Measurements from ENCODE around the gene GDF11. TPM values are rescaled to one million over a fixed set of nuclear protein-coding genes. Genes with fewer than 3 reads are reported as not detected.

Gene GDF11
- total RNA-seq, 1 donor from 2014 or later, result 6.0 TPM

DNA sequence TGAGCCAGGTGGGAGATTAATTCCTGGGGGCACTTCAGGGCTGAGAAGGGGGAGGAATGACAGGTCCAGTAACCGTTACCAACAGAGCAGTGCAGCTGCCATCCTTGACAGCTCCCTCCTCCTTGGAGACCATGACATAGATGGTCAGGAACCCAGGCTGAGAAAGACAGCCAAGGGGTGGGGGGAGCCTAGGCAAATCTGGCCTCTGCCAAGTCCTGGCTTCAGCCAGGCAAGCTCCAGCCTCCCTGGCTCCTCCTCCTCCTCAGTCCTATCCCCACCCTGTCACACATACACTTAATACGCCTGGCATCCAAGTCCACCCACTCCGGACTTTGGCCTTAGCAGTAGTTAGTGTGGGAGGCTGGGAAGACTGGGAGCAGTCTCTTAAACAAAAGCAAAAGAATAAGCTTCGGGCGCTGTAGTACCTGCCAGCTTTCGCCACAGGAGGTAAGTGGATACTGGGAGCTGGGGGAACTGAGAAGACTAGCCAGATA, 22.8 kb upstream of the GDF11 start, which contains the start of gene RDH5:
Gene RDH5 (plus strand): TSS at position 323 of the 494 bp plus-strand sequence. CDS start 792 bp downstream, outside the sequence.
- ATAC-seq (ENCODE audit: poor library complexity) (peak; percentile 55), DNase-seq (peak; percentile 81)
- intact Hi-C loops (cut with DNase I), result no loop called here

DNA sequence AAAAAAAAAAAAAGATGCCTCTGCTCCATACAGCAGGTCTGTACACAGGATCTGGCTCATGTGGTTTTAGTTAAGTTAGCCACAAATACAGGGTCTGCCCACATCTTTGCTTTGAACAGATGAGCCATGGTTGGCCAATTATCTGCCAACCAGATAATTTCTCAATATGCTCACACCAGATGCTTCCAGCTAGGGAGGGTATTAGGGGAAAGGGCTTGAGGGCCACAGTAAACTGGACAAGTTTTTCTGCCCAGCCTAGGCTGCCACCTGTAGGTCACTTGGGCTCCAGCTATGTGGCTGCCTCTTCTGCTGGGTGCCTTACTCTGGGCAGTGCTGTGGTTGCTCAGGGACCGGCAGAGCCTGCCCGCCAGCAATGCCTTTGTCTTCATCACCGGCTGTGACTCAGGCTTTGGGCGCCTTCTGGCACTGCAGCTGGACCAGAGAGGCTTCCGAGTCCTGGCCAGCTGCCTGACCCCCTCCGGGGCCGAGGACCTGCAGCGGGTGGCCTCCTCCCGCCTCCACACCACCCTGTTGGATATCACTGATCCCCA, 22.0 kb upstream of the GDF11 start:
- intact Hi-C loops (cut with DNase I), result no loop called here
- DNase-seq (peak; percentile 78), ATAC-seq (ENCODE audit: poor library complexity) (peak; percentile 51)

DNA sequence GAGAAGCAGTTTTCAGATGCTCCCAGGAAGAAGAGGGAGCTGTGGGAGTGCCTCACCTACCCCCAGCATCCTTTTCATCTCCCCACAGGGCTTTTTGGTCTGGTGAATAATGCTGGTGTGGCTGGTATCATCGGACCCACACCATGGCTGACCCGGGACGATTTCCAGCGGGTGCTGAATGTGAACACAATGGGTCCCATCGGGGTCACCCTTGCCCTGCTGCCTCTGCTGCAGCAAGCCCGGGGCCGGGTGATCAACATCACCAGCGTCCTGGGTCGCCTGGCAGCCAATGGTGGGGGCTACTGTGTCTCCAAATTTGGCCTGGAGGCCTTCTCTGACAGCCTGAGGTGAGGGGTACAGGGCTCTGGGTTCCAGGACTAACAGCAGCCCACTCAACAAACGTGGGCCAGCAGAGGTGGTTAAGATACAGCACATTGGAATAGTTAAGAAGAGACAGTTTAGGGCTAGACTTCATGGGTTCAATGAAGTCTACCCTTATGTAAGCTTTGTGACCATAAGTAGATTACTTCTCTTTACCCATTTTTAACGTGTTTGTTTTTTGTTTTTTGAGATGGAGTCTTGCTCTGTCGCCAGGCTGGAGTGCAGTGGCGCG, 21.2 kb upstream of the GDF11 start:
- no peak for ATAC-seq (ENCODE audit: poor library complexity)
- peak; percentile 45 for DNase-seq
- intact Hi-C loops (cut with DNase I), result no loop called here

DNA sequence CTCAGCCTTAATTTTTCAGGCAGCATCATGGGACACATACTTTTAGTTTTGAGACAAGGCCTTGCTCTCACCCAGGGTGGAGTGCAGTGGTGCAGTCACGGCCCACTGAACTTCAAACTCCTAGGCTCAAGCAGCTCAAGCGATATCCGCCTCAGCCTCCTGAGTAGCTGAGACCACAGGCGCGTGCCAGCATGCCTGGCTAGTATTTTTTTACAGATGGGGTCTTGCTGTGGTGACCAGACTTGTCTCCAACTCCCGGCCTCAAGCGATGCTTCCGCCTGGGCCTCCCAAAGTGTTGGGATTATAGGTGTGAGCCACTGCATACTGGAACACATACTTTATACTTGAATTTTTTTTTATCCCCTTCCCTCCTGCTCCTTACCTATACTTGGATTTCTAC, 20.0 kb upstream of the GDF11 start:
- no peak for ATAC-seq (ENCODE audit: poor library complexity)
- peak; percentile 28 for DNase-seq
- intact Hi-C loops (cut with DNase I), result no loop called here

DNA sequence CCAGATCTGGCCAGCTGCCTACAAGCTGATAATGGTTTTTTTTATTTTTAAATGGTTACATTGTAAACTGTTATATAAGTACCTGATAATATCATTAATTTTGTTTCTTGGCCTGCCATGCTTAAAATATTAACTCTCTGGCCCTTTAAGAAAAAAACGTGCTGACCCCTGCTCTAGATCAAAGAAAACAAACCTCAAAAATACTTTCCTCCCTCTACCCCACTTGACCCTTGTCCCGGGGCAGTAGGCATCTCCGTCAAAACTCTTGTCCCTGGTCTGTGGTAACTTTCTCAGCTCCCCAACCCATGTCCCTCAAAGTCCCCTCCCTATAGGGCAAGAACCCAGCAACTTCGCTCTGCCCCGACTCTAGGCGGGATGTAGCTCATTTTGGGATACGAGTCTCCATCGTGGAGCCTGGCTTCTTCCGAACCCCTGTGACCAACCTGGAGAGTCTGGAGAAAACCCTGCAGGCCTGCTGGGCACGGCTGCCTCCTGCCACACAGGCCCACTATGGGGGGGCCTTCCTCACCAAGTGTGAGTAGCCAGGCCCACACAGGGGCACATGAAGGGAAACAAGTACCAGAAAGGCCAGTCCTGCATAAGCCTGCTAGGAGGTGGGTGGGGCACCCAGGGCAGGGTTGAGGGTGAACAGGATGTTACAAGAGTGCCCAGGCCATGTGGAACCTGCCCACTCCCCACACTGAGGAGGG, 19.3 kb upstream of the GDF11 start:
- DNase-seq, result peak; percentile 42
- intact Hi-C loops (cut with DNase I), result no loop called here

DNA sequence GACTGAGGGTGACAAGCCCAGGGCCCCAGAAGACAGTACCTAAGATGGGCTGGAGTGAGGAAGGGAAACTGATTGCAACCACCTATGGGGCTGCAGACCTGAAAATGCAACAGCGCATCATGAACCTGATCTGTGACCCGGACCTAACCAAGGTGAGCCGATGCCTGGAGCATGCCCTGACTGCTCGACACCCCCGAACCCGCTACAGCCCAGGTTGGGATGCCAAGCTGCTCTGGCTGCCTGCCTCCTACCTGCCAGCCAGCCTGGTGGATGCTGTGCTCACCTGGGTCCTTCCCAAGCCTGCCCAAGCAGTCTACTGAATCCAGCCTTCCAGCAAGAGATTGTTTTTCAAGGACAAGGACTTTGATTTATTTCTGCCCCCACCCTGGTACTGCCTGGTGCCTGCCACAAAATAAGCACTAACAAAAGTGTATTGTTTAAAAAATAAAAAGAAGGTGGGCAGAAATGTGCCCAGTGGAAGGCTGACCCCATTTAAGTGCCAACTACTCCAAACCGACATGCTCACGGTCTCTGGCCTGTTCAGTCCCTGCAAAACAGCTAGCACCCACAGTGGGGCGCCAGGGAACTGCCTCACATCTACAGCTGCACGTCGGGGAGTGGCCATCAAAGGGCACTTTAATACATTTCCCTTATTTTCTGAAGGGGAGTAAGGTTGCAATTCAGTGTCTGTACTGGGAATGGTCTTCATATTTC, 18.5 kb upstream of the GDF11 start:
- DNase-seq (peak; percentile 84), ATAC-seq (ENCODE audit: poor library complexity) (no peak)
- intact Hi-C loops (cut with DNase I), result no loop called here

More for the DNA sequence above, 19.3 kb upstream of the GDF11 start:
- ATAC-seq (ENCODE audit: poor library complexity), result no peak

DNA sequence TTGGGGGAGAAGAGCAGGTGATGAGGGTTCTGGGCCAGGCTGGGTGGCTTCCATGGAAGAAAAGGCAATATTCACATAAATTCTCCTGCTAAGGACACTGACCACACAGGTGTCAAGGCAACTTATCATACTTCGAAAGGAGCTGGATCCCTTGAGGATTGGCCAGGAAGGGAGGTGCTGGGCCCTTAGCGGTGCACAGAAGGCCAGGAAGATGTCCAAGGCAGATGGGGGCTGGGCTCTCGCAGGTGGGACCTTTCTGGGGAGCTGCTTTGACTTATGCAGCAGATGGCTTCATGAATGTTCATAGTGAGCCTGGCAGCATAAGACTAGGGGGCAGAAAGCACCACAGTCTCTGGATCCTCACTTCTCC, 18.0 kb upstream of the GDF11 start:
- peak; percentile 37 for DNase-seq
- intact Hi-C loops (cut with DNase I), result no loop called here
- ATAC-seq (ENCODE audit: poor library complexity), result no peak

DNA sequence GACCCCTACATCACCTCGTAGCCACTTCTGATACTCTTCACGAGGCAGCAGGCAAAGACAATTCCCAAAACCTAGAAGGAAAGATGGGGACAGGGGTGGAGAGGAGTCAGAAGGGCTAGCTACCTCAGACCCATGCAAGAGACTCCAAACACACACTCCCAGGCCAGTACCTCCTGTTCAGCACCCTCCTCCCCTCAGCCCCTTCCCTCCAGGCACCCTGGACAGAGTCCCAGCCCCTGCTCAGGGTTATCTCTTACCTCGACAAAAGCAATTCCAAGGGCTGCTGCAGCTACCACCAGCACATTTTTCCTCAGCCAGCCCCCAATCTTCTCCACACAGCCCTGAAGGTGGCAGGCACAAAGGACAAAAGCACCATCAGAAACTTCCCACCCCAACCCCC, 17.4 kb upstream of the GDF11 start:
- DNase-seq, result no peak
- intact Hi-C loops (cut with DNase I), result no loop called here

DNA sequence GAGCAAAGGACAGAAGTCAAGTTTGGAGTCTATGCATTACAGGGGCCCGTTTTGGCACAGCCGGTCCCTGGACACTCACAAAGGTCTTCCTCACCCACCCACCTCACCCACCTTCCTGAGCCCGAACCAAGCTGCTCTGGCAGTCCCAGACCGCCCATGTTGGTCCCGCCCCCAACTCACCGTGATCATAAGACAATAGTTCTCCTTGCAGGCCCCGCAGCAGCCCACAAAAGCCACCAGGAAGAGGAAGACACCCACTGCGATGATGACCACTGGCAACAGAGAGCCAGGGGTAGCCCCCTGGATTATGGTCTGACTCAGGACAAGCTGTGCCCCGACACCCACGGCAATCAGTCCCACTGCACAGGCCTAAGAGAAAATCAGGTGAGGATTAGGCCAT, 16.0 kb upstream of the GDF11 start:
- ATAC-seq (ENCODE audit: poor library complexity) (no peak), DNase-seq (no peak)
- intact Hi-C loops (cut with DNase I), result no loop called here

More for the DNA sequence above, 17.4 kb upstream of the GDF11 start:
- ATAC-seq (ENCODE audit: poor library complexity), result no peak

DNA sequence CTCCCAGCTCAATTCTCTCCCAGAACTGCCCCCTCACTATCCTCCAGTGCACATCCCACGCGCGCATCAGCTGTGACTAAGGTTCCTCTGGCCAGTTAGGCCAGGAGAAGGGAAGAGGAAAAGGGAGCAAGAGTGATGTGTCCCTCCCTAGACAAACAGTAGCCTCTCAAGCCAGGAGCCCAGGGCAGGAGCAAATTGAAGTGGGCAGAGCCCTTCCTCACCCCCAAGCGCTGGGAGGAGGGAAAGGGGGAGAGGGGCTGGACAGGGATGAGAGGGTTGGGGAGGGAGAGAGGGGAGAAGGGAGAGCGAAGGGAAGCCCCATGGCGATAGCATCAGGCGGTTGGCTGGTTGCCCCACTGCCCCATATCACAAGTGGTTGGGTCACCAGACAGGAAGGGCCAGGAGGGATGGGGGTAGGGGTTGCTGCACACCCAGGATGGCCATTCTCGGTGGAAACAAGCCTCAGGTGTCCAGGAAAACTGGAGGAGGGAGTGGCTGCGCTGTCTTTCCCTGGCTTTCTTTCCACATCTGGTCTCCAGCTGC, 15.2 kb upstream of the GDF11 start:
- DNase-seq (peak; percentile 81), ATAC-seq (ENCODE audit: poor library complexity) (no peak)
- intact Hi-C loops (cut with DNase I), result no loop called here

DNA sequence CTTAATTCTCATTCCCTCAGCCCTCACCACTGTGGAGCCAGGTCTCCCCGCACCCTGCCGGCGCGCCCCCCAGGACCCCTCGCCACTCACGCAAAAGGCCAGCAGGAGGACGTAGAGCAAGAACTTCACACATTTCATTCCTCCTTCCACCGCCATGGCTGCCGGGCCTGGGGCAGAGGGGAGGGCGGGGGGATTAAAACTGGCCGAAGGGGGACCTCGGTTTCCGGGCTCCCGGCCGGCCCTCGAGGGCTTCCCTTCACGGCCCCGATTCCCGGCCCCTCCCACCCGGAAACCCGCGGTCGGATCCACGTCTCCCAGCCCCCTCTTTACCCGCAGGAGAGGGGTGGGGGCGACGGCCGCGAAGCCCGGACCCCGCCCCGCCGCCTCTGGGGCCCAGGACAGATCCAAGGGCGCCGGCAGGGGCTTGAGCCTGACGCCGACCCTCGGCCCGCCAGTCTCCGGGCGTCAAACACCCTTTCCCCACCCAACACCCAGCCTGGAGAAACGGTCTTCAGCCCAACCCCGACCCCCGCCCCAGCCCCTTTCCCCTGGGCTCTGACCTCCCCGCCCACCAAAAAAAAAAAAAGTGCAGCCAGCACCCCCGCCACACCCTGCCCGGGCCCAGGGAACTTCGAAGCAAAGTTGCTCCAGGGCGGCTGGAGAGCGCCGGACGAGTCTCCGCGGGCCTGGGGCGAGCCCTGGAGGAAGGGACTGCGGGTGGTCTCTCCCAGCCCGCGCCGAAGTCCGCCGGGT, 14.6 kb upstream of the GDF11 start:
- peak; percentile 85 for DNase-seq
- peak; percentile 51 for ATAC-seq (ENCODE audit: poor library complexity)
- intact Hi-C loops (cut with DNase I), result no loop called here

DNA sequence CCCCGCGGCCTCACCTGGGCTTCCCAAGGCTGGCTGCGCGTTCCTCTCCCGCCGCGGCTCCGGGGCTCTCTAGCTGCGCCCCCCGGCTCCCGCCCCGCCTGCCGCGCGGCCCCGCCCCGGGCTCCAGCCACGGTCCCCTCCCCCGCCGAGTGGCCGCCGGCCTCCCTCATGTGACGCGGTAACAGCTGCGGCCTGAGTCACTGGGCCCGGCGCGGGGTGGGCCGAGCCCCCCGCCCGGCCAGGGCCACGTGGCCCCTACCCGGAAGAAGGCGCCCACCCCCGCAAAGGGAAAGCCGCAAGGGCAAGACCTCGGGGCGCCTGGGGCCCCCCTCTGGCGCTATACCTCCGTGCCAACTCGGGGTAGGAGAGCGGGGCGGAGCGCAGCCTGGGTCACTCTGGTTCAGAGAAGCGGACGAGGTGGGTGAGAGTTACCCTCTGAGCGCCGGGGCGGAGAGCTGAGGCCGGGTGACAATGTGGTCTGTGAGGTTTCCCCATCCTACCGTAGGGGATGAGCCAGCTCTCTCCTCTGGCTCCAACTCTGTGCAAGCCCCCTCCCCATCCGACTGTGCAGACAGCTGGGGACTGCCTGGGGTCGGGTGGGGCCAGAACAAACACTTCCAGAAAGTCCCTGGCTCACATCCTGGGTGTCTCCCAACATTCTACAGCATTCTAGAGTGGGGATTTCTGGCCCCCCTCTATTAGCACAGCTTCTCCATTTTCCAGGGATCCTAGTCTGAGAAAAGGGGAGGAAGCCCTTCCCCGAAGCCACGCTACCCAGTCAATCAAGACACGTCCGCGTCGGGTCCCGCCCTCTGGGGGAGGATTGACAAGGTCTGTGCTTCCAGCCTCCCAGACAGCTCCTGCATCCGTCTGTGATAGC, 13.7 kb upstream of the GDF11 start, which contains the start of gene CD63:
Gene CD63 (minus strand): TSS at position 71 of the 880 bp plus-strand sequence. CDS start 668 bp downstream, outside the sequence.
- DNase-seq (peak; percentile 95), ATAC-seq (ENCODE audit: poor library complexity) (peak; percentile 90)
- intact Hi-C loops (cut with DNase I), result no loop called here

DNA sequence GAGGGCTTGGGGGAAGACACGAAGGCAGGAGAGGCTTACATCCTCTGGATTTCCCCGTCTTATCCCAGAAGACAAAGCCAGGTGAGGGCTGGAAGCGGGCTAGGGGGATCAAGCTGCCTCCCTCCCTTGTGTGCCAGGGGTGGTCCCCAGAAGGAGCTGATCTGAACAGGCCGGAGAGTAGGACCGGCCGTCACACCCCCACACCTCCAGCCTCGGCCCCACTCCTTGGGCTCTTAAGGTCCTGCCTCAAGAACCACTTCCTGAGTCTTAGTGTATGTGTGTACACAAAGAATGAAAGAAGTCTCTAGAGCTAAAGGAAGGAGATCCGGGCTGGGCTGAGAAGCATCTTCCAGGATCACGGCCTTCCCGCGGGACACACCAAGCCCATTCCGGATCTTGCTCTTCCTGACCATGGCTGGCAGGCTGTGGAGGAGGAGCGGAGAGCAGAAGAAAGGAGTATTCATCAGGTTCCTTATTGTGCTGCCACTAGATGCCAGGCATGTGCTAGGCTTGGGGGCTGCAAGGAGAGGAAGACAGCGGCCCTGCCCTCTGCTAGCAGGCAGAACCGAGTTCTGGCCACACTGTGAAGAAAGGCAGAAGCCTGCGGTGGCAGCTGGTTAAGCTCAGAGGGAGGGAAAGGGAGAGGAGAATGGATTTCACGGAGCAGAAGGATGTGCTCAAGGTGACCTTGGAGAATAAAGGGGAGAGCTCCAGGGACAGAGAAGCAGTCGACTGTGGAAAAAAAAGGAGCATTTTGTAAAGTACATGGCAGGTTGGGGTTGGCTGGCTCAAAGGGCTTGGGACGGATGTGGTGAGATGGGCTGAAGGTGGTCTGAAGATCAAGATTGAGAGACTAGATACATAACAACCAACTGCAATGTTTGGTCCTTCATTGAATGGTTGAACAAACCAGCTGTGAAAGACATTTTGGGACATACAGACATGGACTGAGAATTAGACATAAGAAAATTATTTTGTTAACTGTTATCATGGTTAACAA, 12.8 kb upstream of the GDF11 start:
- DNase-seq (peak; percentile 60), ATAC-seq (ENCODE audit: poor library complexity) (peak; percentile 1)
- intact Hi-C loops (cut with DNase I), result no loop called here

DNA sequence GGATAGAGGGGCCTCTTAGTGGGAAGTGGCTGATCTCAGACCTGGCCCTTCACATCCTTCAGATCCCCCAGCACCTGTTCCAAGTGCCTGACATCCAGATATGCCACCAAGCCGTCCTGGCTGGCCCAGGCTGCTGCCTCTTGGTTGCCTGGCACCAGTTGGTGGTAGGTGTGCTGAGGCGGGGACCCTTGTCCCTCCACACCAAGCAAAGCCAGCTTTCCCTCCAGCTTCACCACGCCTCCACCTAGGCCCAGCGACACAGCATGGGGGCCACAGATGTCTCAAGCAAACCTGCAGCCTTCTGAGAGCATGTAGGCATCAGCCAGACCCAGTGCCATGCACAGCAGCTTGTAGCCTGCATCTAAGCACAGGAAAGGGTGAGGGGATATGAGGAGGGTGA, 10.6 kb upstream of the GDF11 start:
- DNase-seq, result no peak
- no peak for ATAC-seq (ENCODE audit: poor library complexity)
- intact Hi-C loops (cut with DNase I), result no loop called here

DNA sequence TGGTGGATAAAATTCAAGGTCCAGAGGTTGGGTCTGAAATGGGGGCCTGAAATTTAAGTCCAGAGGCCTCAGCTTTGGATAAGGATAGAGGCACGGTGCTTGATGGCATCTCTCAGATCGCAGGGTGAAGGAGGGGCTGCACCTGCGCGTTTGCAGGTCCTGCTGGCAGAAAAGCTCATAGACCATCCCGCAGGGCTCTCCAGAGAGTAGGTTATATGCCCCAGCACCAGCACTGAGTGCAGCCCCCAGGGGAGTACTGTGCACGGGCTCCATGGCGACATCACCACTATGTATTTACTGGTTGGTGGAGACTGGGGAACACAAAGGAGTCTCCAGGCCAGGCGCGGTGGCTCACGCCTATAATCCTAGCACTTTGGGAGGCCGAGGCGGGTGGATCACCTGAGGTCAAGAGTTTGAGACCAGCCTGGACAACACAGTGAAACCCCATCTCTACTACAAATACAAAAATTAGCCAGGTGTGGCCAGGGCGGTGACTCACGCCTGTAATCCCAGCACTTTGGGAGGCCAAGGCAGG, 9.8 kb upstream of the GDF11 start:
- no peak for DNase-seq
- intact Hi-C loops (cut with DNase I), result no loop called here
- no peak for ATAC-seq (ENCODE audit: poor library complexity)

DNA sequence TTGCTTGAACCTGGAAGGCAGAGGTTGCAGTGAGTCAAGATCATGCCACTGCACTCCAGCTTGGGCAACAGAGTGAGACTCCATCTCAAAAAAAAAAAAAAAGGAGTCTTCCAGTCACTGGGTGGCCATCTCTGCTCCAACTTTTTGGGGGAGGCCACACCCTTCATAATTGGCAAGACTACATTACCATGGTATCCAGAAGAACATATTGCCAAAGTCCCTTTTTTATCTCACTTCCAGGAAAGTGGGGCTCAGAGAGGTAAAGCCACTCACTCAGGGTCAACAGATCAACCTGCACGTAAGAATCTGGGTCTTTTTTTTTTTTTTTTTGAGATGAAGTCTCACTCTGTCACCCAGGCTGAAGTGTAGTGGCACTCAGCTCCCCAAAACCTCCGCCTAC, 9.1 kb upstream of the GDF11 start:
- DNase-seq (no peak), ATAC-seq (ENCODE audit: poor library complexity) (no peak)
- intact Hi-C loops (cut with DNase I), result no loop called here

Measured in Right ventricle myocardium superior (tissue), 1 donor.